Sigmoid colon (tissue), 7 donors: ENCODE measurements around the gene FBXW4. TPM values are rescaled to one million over a fixed set of nuclear protein-coding genes. Genes with fewer than 3 reads are reported as not detected.

Source experiments
- DNase-seq: peaks from one replicate; pipeline ENCODE4 v3.0.0-alpha.2; 2019
- H3K27ac ChIP-seq, 4 donors: fragments of 200-600 bp; sonication (generic); one replicate each; pipeline ENCODE4 v1.5.1; 2016 to 2019; ENCODE audit warnings: mild to moderate bottlenecking in 1 of 4
- H3K27me3 ChIP-seq, 3 donors: fragments of 200-600 bp; sonication (generic); one replicate each; pipeline ENCODE4 v1.5.1; 2019; ENCODE audit warnings: mild to moderate bottlenecking in 1 of 3
- H3K36me3 ChIP-seq, 4 donors: fragments of 200-600 bp; sonication (generic); one replicate each; pipeline ENCODE4 v1.5.1; 2016 to 2019
- H3K4me1 ChIP-seq, 4 donors: fragments of 200-600 bp; sonication (generic); one replicate each; pipeline ENCODE4 v1.5.1; 2017 to 2019
- H3K4me3 ChIP-seq, 4 donors: fragments of 200-600 bp; sonication (generic); one replicate each; pipeline ENCODE4 v1.5.1; 2017 to 2019; ENCODE audit warnings: mild to moderate bottlenecking in 2 of 4, moderate library complexity in 1 of 4
- H3K9me3 ChIP-seq, 4 donors: fragments of 200-600 bp in 3 of 4; sonication (generic) in 3 of 4; one replicate each; pipeline versions ENCODE4 v1.5.1 to v1.6.1; 2013 to 2019
- EP300 ChIP-seq, 4 donors: sonication (generic); formaldehyde crosslinking; IDR thresholded peaks; one replicate each; pipeline ENCODE4 v1.6.1; 2017; ENCODE audit warnings: antibody characterized with exemption in 4 of 4
- POLR2A ChIP-seq, 2 donors: fragments of 450-650 bp; IDR thresholded peaks; one replicate each; pipeline ENCODE4 v1.6.1; 2016; ENCODE audit warnings: antibody characterized with exemption in 2 of 2, mild to moderate bottlenecking in 2 of 2, moderate library complexity in 2 of 2
- POLR2AphosphoS5 ChIP-seq, 4 donors: sonication (generic); formaldehyde crosslinking; IDR thresholded peaks; one replicate each; pipeline ENCODE4 v1.6.1; 2017; ENCODE audit warnings: antibody characterized with exemption in 4 of 4
- WGBS, 2 donors: extraction: QIAGEN DNeasy Blood & Tissue Kit; methylation state at CpG; one replicate each; pipeline ENCODE4 v1.1.7; 2013; 5-methylcytosine and 5-hydroxymethylcytosine counted together
- intact Hi-C: fragments of 100-400 bp; cut with DNase I; formaldehyde crosslinking; loops from one replicate; pipeline ENCODE4 v1.15.1; 2023
- polyA plus RNA-seq, 3 donors: library from polyadenylated mRNA; stranded (reverse); fragments of 200-250 nt; gene quantifications; one replicate each; pipeline ENCODE4 v1.2.3, GENCODE V29; 2013
- total RNA-seq, 4 donors: library from RNA; depleted of rRNA; stranded (reverse); fragments of >200 nt; gene quantifications; one replicate each; pipeline ENCODE4 v1.1.0, GENCODE V29; 2016
- TF ChIP-seq, protein P1 (sequence below), 4 experiments: fragments of 450-650 bp in 3 of 4; fragments of 200-600 bp in 1 of 4; IDR thresholded peaks; one replicate each; pipeline ENCODE4 v1.5.1; 2016 to 2019; ENCODE audit warnings: antibody characterized with exemption in 4 of 4, mild to moderate bottlenecking in 3 of 4, moderate library complexity in 2 of 4
- donor health status: healthy with polysubstance abuse.
- donor health status: Bipolar disorder and iron deficiency.
- donor health status: healthy.

FBXW4 gene
- total and polyA plus RNA-seq, 7 donors = 28.4 to 122 (median 89.7) TPM

DNA sequence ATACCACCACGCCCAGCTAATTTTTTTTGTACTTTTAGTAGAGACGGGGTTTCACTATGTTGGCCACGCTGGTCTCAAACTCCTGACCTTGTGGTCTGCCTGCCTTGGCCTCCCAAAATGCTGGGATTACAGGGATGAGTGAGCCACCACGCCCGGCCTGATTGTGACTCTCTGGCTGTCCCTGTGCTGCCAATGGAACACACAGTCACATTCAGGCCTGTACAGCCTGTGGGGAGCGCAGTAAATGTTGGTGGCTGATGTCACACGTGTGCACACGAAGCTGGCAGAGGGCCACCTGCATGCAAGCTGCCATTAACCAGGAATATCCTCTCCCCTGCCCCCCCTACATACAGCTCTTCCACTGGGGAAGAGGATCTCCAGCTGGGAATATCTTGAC is 129.0 kb downstream of the FBXW4 start:
- intact Hi-C loops = no loop called here
- Histone ChIP-seq H3K4me3 (no peak overlapping the region), H3K36me3 (no peaks in the 10 kb centered on the region), H3K27me3 (peaks cover 41 to 94% (median 75%) of the 10 kb centered on the region in 3 donors), H3K9me3 (no peaks in the 10 kb centered on the region), H3K27ac (no peak overlapping the region), H3K4me1 (peaks cover 0 to 26% (median 24%) of the 10 kb centered on the region in 4 donors)
- TF ChIP-seq EP300 (IDR thresholded peaks at IDR 0.05) = no peak
- no peak for TF ChIP-seq POLR2AphosphoS5 (IDR thresholded peaks at IDR 0.05)
- TF ChIP-seq POLR2A (IDR thresholded peaks at IDR 0.05) = no peak
- TF ChIP-seq, protein P1, sequence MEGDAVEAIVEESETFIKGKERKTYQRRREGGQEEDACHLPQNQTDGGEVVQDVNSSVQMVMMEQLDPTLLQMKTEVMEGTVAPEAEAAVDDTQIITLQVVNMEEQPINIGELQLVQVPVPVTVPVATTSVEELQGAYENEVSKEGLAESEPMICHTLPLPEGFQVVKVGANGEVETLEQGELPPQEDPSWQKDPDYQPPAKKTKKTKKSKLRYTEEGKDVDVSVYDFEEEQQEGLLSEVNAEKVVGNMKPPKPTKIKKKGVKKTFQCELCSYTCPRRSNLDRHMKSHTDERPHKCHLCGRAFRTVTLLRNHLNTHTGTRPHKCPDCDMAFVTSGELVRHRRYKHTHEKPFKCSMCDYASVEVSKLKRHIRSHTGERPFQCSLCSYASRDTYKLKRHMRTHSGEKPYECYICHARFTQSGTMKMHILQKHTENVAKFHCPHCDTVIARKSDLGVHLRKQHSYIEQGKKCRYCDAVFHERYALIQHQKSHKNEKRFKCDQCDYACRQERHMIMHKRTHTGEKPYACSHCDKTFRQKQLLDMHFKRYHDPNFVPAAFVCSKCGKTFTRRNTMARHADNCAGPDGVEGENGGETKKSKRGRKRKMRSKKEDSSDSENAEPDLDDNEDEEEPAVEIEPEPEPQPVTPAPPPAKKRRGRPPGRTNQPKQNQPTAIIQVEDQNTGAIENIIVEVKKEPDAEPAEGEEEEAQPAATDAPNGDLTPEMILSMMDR (IDR thresholded peaks at IDR 0.05) = no peak
- WGBS, 2 donors = 39 to 76% methylated on average over 8 of the region's 8 CpGs
- peak; percentile 40 for DNase-seq

DNA sequence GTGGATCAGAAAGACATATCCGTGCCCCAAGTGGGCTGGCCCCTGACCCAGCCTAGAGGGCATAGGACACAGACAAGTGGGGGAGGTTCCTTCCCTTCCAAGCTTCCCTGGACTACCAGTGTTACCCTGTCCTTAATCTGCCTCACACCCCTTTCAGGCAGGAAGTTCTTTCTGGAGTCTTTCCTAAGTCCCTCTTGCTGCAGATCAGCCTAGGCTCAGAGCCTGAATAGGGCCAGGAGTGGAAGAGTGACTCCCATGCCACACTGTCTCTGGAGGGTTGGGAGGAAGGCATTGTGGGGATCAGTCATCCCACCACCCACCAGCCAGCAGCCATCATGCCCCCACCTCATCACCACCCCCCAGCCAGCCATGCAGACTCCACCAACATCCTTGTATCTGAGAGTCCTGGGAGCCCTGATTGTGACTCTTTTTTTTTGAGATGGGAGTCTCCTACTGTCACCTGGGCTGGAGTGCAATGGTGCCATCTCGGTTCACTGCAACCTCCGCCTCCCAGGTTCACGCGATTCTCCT is 129.5 kb downstream of the FBXW4 start:
- DNase-seq = peak; percentile 33
- H3K36me3 ChIP-seq = no peaks in the 10 kb centered on the region
- WGBS, 2 donors = 57 to 90% methylated on average over 5 of the region's 5 CpGs
- TF ChIP-seq POLR2A (IDR thresholded peaks at IDR 0.05) = no peak
- TF ChIP-seq POLR2AphosphoS5 (IDR thresholded peaks at IDR 0.05) = no peak
- TF ChIP-seq, protein P1 (IDR thresholded peaks at IDR 0.05) = no peak
- no peak for TF ChIP-seq EP300 (IDR thresholded peaks at IDR 0.05)
- H3K4me1 ChIP-seq = peaks cover 0 to 21% (median 19%) of the 10 kb centered on the region in 4 donors
- no peak overlapping the region for H3K4me3 ChIP-seq
- H3K9me3 ChIP-seq = no peaks in the 10 kb centered on the region
- intact Hi-C loops = no loop called here
- peaks cover 38 to 94% (median 80%) of the 10 kb centered on the region in 3 donors for H3K27me3 ChIP-seq
- H3K27ac ChIP-seq = no peak overlapping the region

DNA sequence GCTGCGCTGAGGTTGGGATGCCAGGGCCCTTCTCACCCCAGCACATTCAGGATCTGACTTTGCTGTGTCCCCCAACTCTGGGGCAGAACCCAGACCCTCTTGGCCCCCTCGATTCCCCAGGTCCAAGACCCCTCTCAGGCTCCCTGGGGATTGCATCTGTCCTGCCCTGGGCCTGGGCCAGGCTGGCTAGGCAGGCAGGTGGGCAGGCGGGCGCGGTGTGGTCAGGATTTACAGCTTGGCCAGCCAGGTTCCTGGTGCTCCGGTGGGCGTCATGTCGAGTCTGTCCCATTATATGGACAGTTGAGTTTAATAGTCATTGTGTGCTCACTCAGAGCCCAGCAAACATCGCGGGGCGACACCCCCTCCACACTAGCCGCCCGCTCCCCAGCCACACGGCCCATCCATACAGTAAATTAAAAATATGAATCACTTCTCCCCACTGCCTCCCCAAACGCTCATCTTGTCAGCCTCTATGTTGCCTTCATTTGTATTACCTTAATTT is 130.4 kb downstream of the FBXW4 start:
- intact Hi-C loops = no loop called here
- H3K9me3 ChIP-seq = no peaks in the 10 kb centered on the region
- TF ChIP-seq EP300 (IDR thresholded peaks at IDR 0.05) = no peak
- TF ChIP-seq POLR2AphosphoS5 (IDR thresholded peaks at IDR 0.05) = no peak
- no peak for TF ChIP-seq POLR2A (IDR thresholded peaks at IDR 0.05)
- TF ChIP-seq, protein P1 (IDR thresholded peaks at IDR 0.05) = no peak
- H3K27me3 ChIP-seq = peaks cover 29 to 92% (median 72%) of the 10 kb centered on the region in 3 donors
- no peak overlapping the region for H3K27ac ChIP-seq
- 65 to 85% methylated on average over 15 of the region's 15 CpGs for WGBS, 2 donors
- no peaks in the 10 kb centered on the region for H3K36me3 ChIP-seq
- peaks cover 0 to 12% (median 10%) of the 10 kb centered on the region in 4 donors for H3K4me1 ChIP-seq
- no peak overlapping the region for H3K4me3 ChIP-seq
- peak; percentile 56 for DNase-seq

DNA sequence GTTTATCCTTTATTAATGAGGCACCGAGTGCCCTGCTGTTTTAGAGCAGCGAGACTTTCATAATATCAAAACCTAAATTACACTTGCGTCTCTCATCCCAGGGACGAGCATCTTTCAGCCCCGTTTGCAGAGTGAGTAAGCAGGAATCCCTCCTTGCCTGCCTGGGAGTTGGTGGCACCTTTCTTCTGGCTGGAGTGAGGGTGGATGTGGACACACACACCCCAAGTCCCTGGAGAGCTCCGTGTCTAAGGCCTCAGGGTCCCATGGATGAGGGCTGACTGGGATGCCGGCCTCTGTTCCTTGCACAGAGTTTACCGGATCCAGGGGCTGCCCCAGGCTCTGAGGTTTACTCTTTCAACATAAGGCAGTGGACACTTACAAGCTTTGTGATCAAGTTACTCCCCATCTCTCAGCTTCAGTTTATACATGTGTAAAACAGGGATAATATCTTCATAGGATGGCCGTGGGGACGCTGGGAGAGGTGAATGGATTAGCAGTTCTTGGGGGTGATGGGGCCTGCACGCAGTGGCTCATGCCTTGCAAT is 131.4 kb downstream of the FBXW4 start:
- H3K27ac ChIP-seq = no peak overlapping the region
- no peak for DNase-seq
- H3K9me3 ChIP-seq = no peaks in the 10 kb centered on the region
- no peaks in the 10 kb centered on the region for H3K36me3 ChIP-seq
- intact Hi-C loops = no loop called here
- 70 to 74% methylated on average over 11 of the region's 11 CpGs for WGBS, 2 donors
- H3K4me3 ChIP-seq = no peak overlapping the region
- H3K27me3 ChIP-seq = peaks cover 19 to 82% (median 63%) of the 10 kb centered on the region in 3 donors
- TF ChIP-seq, protein P1 (IDR thresholded peaks at IDR 0.05) = no peak
- TF ChIP-seq POLR2AphosphoS5 (IDR thresholded peaks at IDR 0.05) = no peak
- no peak for TF ChIP-seq POLR2A (IDR thresholded peaks at IDR 0.05)
- no peak for TF ChIP-seq EP300 (IDR thresholded peaks at IDR 0.05)
- peaks cover 0 to 13% (median 7%) of the 10 kb centered on the region in 4 donors for H3K4me1 ChIP-seq
